D721Med (cell line): ENCODE measurements around the gene FAM209A.
"Not testable (repeated sequence)": the region's sequence is repeated elsewhere in the genome, so short reads cannot be mapped to it uniquely, and the experiment has no call there.

Source experiments
- DNase-seq: peaks from one replicate; pipeline ENCODE4 v3.0.0; 2011; ENCODE audit warnings: low spot score; ENCODE audit not compliant: insufficient read length
- FAIRE-seq: peaks from 2 replicates; lab custom pipeline; 2011; peaks lifted over from hg19 to GRCh38; lab: Jason Lieb, UNC
- TF ChIP-seq, protein P1 (sequence below): IDR thresholded peaks from 2 replicates; pipeline ENCODE4 v1.5.1; 2012; ENCODE audit warnings: mild to moderate bottlenecking, control low read depth; ENCODE audit not compliant: insufficient read depth; ENCODE audit errors: missing control alignments

FAM209A gene

DNA sequence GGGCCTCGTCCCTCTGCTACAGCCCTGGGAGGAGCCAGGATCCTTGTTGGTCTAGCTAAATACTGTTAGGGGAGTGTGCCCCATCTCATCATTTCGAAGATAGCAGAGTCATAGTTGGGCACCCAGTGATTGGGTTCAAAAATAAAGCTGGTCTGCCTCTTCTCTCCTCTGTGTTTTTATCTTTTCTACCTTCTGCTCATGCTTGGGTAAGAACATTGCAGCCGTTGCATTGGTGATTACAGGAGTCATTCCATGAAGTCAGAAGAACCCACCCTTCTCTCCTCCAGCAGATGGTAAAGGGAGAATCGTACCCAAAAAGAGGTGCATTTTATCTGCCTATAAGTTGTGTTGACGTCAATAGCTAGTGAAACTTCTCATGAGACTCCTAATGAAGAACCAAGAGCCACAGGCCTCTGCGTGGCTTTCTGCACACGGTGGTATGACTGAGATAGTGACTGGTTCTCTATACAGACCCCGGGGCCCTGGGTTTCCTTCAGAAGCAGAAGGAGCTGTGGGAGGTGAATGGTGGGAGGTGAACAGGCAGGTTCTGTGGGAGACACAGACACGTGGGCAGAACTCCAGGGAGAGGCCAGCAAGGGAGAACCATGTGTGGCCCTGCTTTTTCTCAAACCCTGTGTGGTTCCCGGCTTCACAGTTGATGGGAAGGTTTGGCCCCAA is 5.7 kb upstream of the FAM209A start:
- DNase-seq: no peak
- TF ChIP-seq, protein P1, sequence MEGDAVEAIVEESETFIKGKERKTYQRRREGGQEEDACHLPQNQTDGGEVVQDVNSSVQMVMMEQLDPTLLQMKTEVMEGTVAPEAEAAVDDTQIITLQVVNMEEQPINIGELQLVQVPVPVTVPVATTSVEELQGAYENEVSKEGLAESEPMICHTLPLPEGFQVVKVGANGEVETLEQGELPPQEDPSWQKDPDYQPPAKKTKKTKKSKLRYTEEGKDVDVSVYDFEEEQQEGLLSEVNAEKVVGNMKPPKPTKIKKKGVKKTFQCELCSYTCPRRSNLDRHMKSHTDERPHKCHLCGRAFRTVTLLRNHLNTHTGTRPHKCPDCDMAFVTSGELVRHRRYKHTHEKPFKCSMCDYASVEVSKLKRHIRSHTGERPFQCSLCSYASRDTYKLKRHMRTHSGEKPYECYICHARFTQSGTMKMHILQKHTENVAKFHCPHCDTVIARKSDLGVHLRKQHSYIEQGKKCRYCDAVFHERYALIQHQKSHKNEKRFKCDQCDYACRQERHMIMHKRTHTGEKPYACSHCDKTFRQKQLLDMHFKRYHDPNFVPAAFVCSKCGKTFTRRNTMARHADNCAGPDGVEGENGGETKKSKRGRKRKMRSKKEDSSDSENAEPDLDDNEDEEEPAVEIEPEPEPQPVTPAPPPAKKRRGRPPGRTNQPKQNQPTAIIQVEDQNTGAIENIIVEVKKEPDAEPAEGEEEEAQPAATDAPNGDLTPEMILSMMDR: no peak
- no peak for FAIRE-seq

DNA sequence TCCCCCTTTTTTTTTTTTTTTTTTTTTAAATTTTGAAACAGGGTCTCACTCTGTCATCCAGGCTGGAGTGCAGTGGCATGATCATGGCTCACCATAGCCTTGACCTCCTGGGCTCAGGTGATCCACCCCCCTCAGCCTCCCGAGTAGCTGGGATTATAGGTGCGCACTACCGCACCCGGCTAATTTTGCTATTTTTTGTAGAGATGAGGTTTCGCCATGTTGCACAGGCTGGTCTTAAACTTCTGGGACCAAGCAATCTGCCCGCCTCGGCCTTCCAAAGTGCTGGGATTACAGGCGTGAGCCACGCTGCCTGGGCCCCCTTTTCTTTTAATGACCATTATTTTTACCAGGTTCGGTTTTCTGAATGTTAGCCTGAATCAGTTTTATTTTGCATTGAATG is 5.0 kb upstream of the FAM209A start:
- TF ChIP-seq, protein P1: no peak
- DNase-seq (no peak), FAIRE-seq (no peak)

DNA sequence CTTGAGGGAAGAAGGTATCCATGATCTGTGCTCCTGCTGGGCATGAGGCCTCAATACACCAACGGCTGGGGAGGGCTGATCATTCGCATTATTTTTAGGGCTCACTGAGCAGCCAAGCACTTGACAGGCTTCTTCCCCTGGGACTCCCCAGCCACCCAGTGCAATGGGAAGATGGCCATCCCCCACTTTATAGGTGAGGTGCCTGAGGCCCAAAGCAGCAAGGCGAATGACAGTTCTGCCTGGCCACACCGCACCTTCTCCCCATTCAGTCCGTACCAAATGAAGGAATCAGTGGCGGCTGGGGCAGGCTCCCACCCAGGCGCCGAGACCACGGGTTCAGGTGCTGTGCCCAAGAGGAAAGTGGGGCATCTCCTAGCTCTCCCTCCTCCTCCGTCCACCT is 4.4 kb upstream of the FAM209A start:
- DNase-seq (no peak), FAIRE-seq (no peak)

DNA sequence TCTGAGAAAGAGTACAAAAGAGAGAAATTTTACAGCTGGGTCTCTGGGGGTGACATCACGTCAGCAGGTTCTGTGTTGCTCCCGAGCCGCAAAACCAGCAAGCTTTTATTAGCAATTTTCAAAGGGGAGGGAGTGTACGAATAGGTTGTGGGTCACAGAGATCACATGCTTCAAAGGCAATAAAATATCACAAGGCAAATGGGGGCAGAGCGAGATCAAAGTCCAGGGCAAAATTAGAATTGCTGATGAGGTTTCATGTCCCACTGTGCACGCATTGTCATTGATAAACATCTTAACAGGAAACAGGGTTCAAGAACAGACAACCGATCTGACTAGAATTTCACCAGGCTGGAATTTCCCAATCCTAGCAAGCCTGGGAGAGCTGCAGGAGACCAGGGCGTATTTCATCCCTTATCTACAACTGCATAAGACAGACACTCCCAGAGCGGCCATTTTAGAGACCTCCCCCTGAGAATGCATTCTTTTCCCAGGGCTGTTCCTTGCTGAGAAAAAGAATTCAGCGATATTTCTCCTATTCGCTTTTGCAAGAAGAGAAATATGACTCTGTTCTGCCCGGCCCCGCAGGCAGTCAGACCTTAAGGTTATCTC is 3.7 kb upstream of the FAM209A start:
- DNase-seq, FAIRE-seq: not testable (repeated sequence)

More for the DNA sequence above, 4.4 kb upstream of the FAM209A start:
- TF ChIP-seq, protein P1: no peak

DNA sequence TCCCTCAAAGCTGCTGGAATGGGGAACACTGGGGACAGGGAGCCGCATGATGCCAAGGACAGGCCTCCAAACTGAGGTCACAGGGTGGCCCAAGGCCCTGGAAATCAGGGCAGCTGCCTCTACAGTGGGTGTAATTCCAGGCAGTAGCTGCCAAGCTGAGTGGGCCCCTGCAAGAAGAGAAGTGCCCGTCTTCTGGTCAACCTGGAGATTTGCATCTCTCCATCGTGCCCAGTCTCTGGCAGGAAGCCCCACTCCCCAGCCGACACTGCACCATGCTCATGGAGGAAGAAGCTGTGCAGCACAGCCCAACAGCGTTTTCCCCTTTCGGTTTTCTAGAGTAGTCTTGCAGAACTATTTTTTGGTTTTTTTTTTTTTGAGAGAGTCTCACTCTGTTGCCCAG is 2.2 kb upstream of the FAM209A start:
- TF ChIP-seq, protein P1: no peak
- no peak for DNase-seq
- FAIRE-seq: no peak

DNA sequence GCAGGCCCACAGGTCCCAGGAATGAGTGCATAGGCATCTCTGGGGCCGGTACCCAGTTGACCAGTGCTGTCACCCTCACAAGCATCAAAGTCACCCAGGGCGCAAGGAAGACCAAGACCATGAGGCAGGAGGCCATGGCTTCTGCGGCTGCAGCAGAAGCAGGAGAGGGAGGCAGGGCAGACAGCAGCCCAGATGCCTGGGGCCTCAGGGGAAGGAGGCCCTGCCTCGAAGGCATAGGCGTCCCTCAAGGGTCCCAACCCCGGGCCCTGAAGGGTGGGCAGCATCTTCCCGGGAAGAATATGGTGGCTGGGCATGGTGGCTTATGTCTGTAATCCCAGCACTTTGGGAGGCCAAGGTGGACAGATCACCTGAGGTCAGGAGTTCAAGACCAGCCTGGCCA is 3.0 kb downstream of the FAM209A start:
- TF ChIP-seq, protein P1: no peak
- DNase-seq (no peak), FAIRE-seq (no peak)

DNA sequence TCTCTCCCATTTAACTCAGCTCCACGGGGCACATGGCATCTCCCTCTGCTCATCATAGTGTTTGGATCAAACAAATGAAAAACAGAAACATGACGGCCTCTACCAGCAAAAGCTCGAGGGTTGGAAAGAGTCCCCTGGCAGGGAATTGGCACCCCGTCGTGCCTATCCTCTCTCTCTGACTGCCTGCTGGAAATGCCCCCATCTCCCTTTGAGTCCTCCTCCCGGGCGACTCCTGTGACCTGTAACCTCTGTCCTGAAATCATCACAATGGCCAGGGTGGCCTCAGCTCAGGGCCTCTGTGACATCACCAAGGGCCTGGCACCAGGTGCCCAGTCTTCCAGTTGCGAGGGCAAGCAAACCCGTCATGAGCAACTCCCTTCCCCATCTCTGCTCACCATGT is 8.4 kb downstream of the FAM209A start, which contains the start of gene FAM209B:
Gene FAM209B, plus strand, starts transcription at position 301 of the 400 bp plus-strand sequence. Its CDS starts 96 bp downstream, at position 397.
- not testable (repeated sequence) for FAIRE-seq, DNase-seq

DNA sequence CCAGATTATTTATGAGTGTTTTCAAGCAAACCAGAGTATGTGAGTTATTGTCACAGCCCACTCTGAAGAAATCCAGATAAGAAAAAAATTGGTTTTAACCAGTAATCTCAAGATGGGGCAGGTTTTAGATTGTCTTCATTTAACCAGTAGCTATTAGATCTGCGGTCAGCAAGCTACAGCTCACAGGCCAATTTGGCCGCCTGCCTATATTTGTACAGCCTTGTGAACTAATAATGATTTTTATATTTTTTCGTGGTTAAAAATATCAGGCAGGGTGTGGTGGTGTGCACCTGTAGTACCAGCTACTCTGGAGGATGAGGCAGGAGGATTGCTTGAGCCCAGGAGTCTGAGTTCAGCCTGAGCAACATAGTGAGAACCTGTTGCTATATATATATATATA is 13.5 kb downstream of the FAM209A start:
- TF ChIP-seq, protein P1: no peak
- FAIRE-seq: no peak
- no peak for DNase-seq
